Measurements from ENCODE around the gene HNRNPL.
"Not testable (repeated sequence)": the region's sequence is repeated elsewhere in the genome, so short reads cannot be mapped to it uniquely, and the experiment has no call there.

HNRNPL gene

GRCh38 chr19:38849860-38850435 lies at the start of gene HNRNPL:
Gene HNRNPL (minus strand): TSS chr19:38849986. CDS start chr19:38849966, 20 bp downstream.
- DNase-seq (ENCODE audit: low read depth in 2 of 2): peak; percentile 98 to 99

GRCh38 chr19:38898788-38899446 lies 49.1 kb upstream of the HNRNPL start:
- DNase-seq (ENCODE audit: low read depth in 2 of 2): no peak

GRCh38 chr19:38894968-38895367 lies 45.2 kb upstream of the HNRNPL start:
- no peak for DNase-seq (ENCODE audit: low read depth in 2 of 2)

- no peak for DNase-seq (ENCODE audit: low read depth in 2 of 2)
Measured at GRCh38 chr19:38893341-38893771, 43.6 kb upstream of the HNRNPL start.

GRCh38 chr19:38892841-38893240 lies 43.1 kb upstream of the HNRNPL start:
- DNase-seq (ENCODE audit: low read depth in 2 of 2): no peak

GRCh38 chr19:38891771-38892170 lies 42.0 kb upstream of the HNRNPL start:
- no peak for DNase-seq (ENCODE audit: low read depth in 2 of 2)

GRCh38 chr19:38890686-38891085 lies 40.9 kb upstream of the HNRNPL start:
- no peak for DNase-seq (ENCODE audit: low read depth in 2 of 2)

GRCh38 chr19:38889803-38890202 lies 40.0 kb upstream of the HNRNPL start:
- DNase-seq (ENCODE audit: low read depth in 2 of 2): no peak

- DNase-seq (ENCODE audit: low read depth in 2 of 2): no peak
Measured at GRCh38 chr19:38888876-38889275, 39.1 kb upstream of the HNRNPL start.

GRCh38 chr19:38884691-38885090 lies 34.9 kb upstream of the HNRNPL start:
- not testable (repeated sequence) for DNase-seq (ENCODE audit: low read depth in 2 of 2)

GRCh38 chr19:38883286-38883685 lies 33.5 kb upstream of the HNRNPL start:
- DNase-seq (ENCODE audit: low read depth in 2 of 2): no peak

GRCh38 chr19:38880882-38881609 lies 31.3 kb upstream of the HNRNPL start:
- DNase-seq (ENCODE audit: low read depth in 2 of 2): no peak

GRCh38 chr19:38880076-38880881 lies 30.5 kb upstream of the HNRNPL start:
- DNase-seq (ENCODE audit: low read depth in 2 of 2): no peak

- DNase-seq (ENCODE audit: low read depth in 2 of 2): no peak
Measured at GRCh38 chr19:38879400-38879751, 29.6 kb upstream of the HNRNPL start.

- no peak for DNase-seq (ENCODE audit: low read depth in 2 of 2)
Measured at GRCh38 chr19:38878575-38879399, 29.0 kb upstream of the HNRNPL start.

- DNase-seq (ENCODE audit: low read depth in 2 of 2): peak; percentile 52 to 55
Measured at GRCh38 chr19:38877781-38878574, 28.2 kb upstream of the HNRNPL start, which contains the start of gene RINL. Gene RINL (minus strand): TSS chr19:38878275. CDS start chr19:38876742, 1,533 bp downstream.

GRCh38 chr19:38875656-38876395 lies 26.0 kb upstream of the HNRNPL start:
- no peak for DNase-seq (ENCODE audit: low read depth in 2 of 2)

GRCh38 chr19:38873400-38873799 lies 23.6 kb upstream of the HNRNPL start:
- not testable (repeated sequence) for DNase-seq (ENCODE audit: low read depth in 2 of 2)

- DNase-seq (ENCODE audit: low read depth in 2 of 2): no peak
Measured at GRCh38 chr19:38870612-38871011, 20.8 kb upstream of the HNRNPL start.
